HL-60/S4 treated with retinoic acid at 250 ng/mL for 4 days and 3 days (cell line): ENCODE data around the gene ZNF710.

Experiments used
- in situ Hi-C: fragments of 300-500 bp; cut with MboI; formaldehyde crosslinking; loops from 2 replicates; pipeline ENCODE4 v1.7.0; 2022; ENCODE audit warnings: low sequenced_read_pairs

The ZNF710 gene

GRCh38 chr15:89991312-89991711 is 9.8 kb upstream of the ZNF710 start:
- in situ Hi-C loops, result no loop called here

GRCh38 chr15:89993349-89993748 is 7.8 kb upstream of the ZNF710 start:
- in situ Hi-C loops, result no loop called here

GRCh38 chr15:89997079-89997478 is 4.0 kb upstream of the ZNF710 start:
- in situ Hi-C loops, result no loop called here

- in situ Hi-C loops, result no loop called here
Observed at GRCh38 chr15:89998141-89998661, 2.9 kb upstream of the ZNF710 start.

GRCh38 chr15:89998923-89999675 is 2.0 kb upstream of the ZNF710 start:
- in situ Hi-C loops, result no loop called here

- in situ Hi-C loops, result no loop called here
Observed at GRCh38 chr15:89999676-90000185, 1.4 kb upstream of the ZNF710 start.

- in situ Hi-C loops, result no loop called here
Observed at GRCh38 chr15:90000186-90001001, 730 bp upstream of the ZNF710 start.

GRCh38 chr15:90001683-90002427 is 731 bp downstream of the ZNF710 start:
- in situ Hi-C loops, result no loop called here

GRCh38 chr15:90002428-90002844 is 1.3 kb downstream of the ZNF710 start:
- in situ Hi-C loops, result no loop called here

- in situ Hi-C loops, result no loop called here
Observed at GRCh38 chr15:90003736-90004135, 2.6 kb downstream of the ZNF710 start.

- in situ Hi-C loops, result no loop called here
Observed at GRCh38 chr15:90004252-90004651, 3.1 kb downstream of the ZNF710 start.

- in situ Hi-C loops, result no loop called here
Observed at GRCh38 chr15:90004671-90005070, 3.5 kb downstream of the ZNF710 start.

GRCh38 chr15:90006217-90007075 is 5.3 kb downstream of the ZNF710 start:
- in situ Hi-C loops, result no loop called here

GRCh38 chr15:90007076-90007460 is 5.9 kb downstream of the ZNF710 start:
- in situ Hi-C loops, result no loop called here

GRCh38 chr15:90008607-90009006 is 7.5 kb downstream of the ZNF710 start:
- in situ Hi-C loops, result no loop called here

GRCh38 chr15:90009301-90010022 is 8.3 kb downstream of the ZNF710 start:
- in situ Hi-C loops, result no loop called here

GRCh38 chr15:90011705-90012104 is 10.6 kb downstream of the ZNF710 start:
- in situ Hi-C loops, result no loop called here

GRCh38 chr15:90013503-90013937 is 12.4 kb downstream of the ZNF710 start:
- in situ Hi-C loops, result no loop called here

GRCh38 chr15:90015294-90015693 is 14.2 kb downstream of the ZNF710 start:
- in situ Hi-C loops, result no loop called here
